Cardiac muscle cell (in vitro differentiated cells and primary cell): ENCODE results near the gene GLUL. TPM values are rescaled to one million over a fixed set of nuclear protein-coding genes. Genes with fewer than 3 reads are reported as not detected.
"Not testable (repeated sequence)": the region's sequence is repeated elsewhere in the genome, so short reads cannot be mapped to it uniquely, and the experiment has no call there.

Experiments used
- DNase-seq, 2 donors: peaks; one replicate each; pipeline versions ENCODE4 v3.0.0 to v3.0.0-alpha.2; 2010 to 2017; ENCODE audit warnings: low read depth in 1 of 2, low spot score in 1 of 2
- H3K27ac ChIP-seq: fragments of 200-600 bp; sonication (generic); 2 replicates; pipeline ENCODE4 v1.5.1; 2016
- H3K27me3 ChIP-seq: fragments of 200-600 bp; sonication (generic); 2 replicates; pipeline ENCODE4 v1.6.0; 2016; ENCODE audit warnings: control low read depth
- H3K36me3 ChIP-seq: fragments of 200-600 bp; sonication (generic); 2 replicates; pipeline ENCODE4 v1.5.1; 2016; ENCODE audit warnings: control low read depth
- H3K4me1 ChIP-seq: fragments of 200-600 bp; sonication (generic); 2 replicates; pipeline ENCODE4 v1.8.1; 2017; ENCODE audit warnings: low read depth, mild to moderate bottlenecking, mixed run types
- H3K4me3 ChIP-seq: fragments of 200-600 bp; sonication (generic); 2 replicates; pipeline ENCODE4 v1.5.1; 2016; ENCODE audit warnings: mild to moderate bottlenecking
- H3K9me3 ChIP-seq: fragments of 200-600 bp; sonication (generic); 2 replicates; pipeline ENCODE4 v1.5.1; 2017; ENCODE audit warnings: low read depth, mild to moderate bottlenecking, control low read depth
- polyA plus RNA-seq: library from polyadenylated mRNA; unstranded; fragments of >200 nt; fragmentation: Nextera tagmentation; extraction: Ambion mirVana; gene quantifications from 2 replicates; pipeline ENCODE4 v1.2.1, GENCODE V29; 2016
- total RNA-seq: library from RNA; depleted of rRNA; stranded (reverse); fragments of >200 nt; gene quantifications from 2 replicates; pipeline ENCODE4 v1.2.3, GENCODE V29; 2016
- TF ChIP-seq, protein P1 (sequence below): IDR thresholded peaks from 2 replicates; pipeline ENCODE4 v1.5.1; 2012; ENCODE audit warnings: low read depth, mild to moderate bottlenecking, low read length

GLUL gene
- total and polyA plus RNA-seq, 2 experiments from 2014 or later: 132 to 166 TPM

GRCh38 chr1:182383037-182383661 is 8.4 kb downstream of the GLUL start:
- Histone ChIP-seq H3K4me3 (no peak overlapping the region), H3K27me3 (no peaks in the 10 kb centered on the region), H3K9me3 (no peaks in the 10 kb centered on the region), H3K27ac (no peak overlapping the region), H3K36me3 (peaks cover 55% of the 10 kb centered on the region), H3K4me1 (no peaks in the 10 kb centered on the region)
- TF ChIP-seq, protein P1, sequence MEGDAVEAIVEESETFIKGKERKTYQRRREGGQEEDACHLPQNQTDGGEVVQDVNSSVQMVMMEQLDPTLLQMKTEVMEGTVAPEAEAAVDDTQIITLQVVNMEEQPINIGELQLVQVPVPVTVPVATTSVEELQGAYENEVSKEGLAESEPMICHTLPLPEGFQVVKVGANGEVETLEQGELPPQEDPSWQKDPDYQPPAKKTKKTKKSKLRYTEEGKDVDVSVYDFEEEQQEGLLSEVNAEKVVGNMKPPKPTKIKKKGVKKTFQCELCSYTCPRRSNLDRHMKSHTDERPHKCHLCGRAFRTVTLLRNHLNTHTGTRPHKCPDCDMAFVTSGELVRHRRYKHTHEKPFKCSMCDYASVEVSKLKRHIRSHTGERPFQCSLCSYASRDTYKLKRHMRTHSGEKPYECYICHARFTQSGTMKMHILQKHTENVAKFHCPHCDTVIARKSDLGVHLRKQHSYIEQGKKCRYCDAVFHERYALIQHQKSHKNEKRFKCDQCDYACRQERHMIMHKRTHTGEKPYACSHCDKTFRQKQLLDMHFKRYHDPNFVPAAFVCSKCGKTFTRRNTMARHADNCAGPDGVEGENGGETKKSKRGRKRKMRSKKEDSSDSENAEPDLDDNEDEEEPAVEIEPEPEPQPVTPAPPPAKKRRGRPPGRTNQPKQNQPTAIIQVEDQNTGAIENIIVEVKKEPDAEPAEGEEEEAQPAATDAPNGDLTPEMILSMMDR: no peak
- no peak for DNase-seq

- H3K36me3 ChIP-seq: peaks cover 45% of the 10 kb centered on the region
- no peak overlapping the region for H3K4me3 ChIP-seq
- H3K27ac ChIP-seq: no peak overlapping the region
- no peaks in the 10 kb centered on the region for H3K27me3 ChIP-seq
- no peak for DNase-seq
- H3K9me3 ChIP-seq: no peaks in the 10 kb centered on the region
- TF ChIP-seq, protein P1: no peak
- H3K4me1 ChIP-seq: no peaks in the 10 kb centered on the region
These were observed 9.4 kb downstream of the GLUL start for GRCh38 chr1:182381962-182382819.

GRCh38 chr1:182380199-182380598 is 11.4 kb downstream of the GLUL start:
- DNase-seq: no peak
- H3K4me1 ChIP-seq: no peaks in the 10 kb centered on the region
- TF ChIP-seq, protein P1: no peak
- H3K9me3 ChIP-seq: no peaks in the 10 kb centered on the region
- no peaks in the 10 kb centered on the region for H3K27me3 ChIP-seq
- H3K27ac ChIP-seq: no peak overlapping the region
- H3K4me3 ChIP-seq: no peak overlapping the region
- peaks cover 25% of the 10 kb centered on the region for H3K36me3 ChIP-seq

DNA sequence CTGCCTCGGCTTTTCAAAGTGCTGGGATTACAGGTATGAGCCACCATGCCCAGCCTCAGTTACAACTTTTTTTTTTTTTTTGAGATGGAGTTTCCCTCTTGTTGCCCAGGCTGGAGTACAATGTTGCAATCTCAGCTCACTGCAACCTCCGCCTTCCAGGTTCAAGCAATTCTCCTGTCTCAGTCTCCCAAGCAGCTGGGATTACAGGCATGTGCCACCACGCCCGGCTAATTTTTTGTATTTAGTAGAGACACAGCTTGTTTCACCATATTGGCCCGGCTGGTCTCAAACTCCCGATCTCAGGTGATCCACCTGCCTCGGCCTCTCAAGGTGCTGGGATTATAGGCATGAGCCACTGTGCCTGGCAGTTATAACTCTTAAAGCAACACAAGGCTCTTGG is 11.8 kb downstream of the GLUL start:
- not testable (repeated sequence) for H3K27me3 ChIP-seq, H3K4me1 ChIP-seq, H3K27ac ChIP-seq, DNase-seq, H3K9me3 ChIP-seq, H3K4me3 ChIP-seq
- H3K36me3 ChIP-seq: peaks cover 21% of the 10 kb centered on the region

DNA sequence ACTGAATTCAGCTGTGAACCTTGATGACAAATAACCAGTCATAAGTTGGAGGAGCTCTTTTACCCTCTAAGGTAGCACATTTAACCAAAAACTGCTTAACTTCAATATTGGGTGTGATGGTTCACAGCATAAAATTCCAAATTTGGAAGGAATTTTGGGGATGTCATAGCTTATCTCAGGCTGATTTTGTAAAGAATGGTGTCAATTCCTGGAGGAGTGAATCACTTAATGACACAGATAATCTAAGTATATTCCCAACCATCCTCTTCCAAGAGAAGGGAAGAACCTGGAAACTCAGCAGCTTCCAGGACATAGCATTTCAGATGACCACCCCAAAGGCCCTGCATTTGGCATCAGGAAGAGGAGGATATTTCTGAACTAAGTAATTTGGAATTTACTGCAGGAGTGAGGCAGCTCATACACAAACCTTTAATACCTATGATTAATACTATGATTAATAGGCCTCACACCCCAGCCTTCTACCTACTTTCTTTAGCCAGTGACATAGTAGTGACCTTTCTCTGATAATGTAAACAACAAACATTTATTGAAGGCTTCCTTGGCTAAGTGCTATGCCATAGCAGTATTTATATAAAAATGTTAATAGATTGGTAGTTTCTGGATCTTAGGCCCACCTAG is 14.5 kb downstream of the GLUL start:
- Histone ChIP-seq H3K36me3 (no peaks in the 10 kb centered on the region), H3K27ac (no peak overlapping the region), H3K27me3 (no peaks in the 10 kb centered on the region), H3K4me1 (no peaks in the 10 kb centered on the region), H3K9me3 (no peaks in the 10 kb centered on the region), H3K4me3 (no peak overlapping the region)
- TF ChIP-seq, protein P1: no peak
- no peak for DNase-seq
